Right lobe of liver (tissue), 6 donors: ENCODE data around the gene SLC30A2. TPM values are rescaled to one million over a fixed set of nuclear protein-coding genes. Genes with fewer than 3 reads are reported as not detected.

Experiments used
- ATAC-seq, 4 donors: fragments of 200-7000 bp; cut with Tn5 transposase; one replicate each; pipeline ENCODE4 v1.9.1; 2020; ENCODE audit warnings: mild to moderate bottlenecking in 4 of 4, moderate library complexity in 4 of 4
- DNase-seq, 3 donors: peaks; one replicate each; pipeline ENCODE4 v3.0.0-alpha.2; 2020
- H3K27ac ChIP-seq, 3 donors: fragments of 200-600 bp; one replicate each; pipeline ENCODE4 v1.8.0; 2022
- H3K27me3 ChIP-seq, 2 donors: fragments of 200-600 bp; one replicate each; pipeline ENCODE4 v1.8.0; 2022
- H3K36me3 ChIP-seq, 4 donors: fragments of 200-600 bp; sonication (generic) in 1 of 4; one replicate each; pipeline versions ENCODE4 v1.5.1 to v1.8.0; 2017 to 2022; ENCODE audit warnings: control low read depth in 1 of 4
- H3K4me1 ChIP-seq, 4 donors: fragments of 200-600 bp; sonication (generic) in 1 of 4; one replicate each; pipeline versions ENCODE4 v1.5.1 to v1.8.0; 2017 to 2022; ENCODE audit warnings: control low read depth in 1 of 4
- H3K4me3 ChIP-seq, 3 donors: fragments of 200-600 bp; one replicate each; pipeline ENCODE4 v1.8.0; 2022
- H3K9me3 ChIP-seq, 4 donors: fragments of 200-600 bp; sonication (generic) in 1 of 4; one replicate each; pipeline versions ENCODE4 v1.5.1 to v1.8.0; 2017 to 2022; ENCODE audit warnings: control low read depth in 1 of 4
- CTCF ChIP-seq, 4 donors: fragments of 200-600 bp in 3 of 4; fragments of 450-650 bp in 1 of 4; IDR thresholded peaks; one replicate each; pipeline versions ENCODE4 v1.5.1 to v1.8.0; 2016 to 2022; ENCODE audit warnings: antibody characterized with exemption in 4 of 4, mild to moderate bottlenecking in 2 of 4
- POLR2A ChIP-seq: fragments of 450-650 bp; IDR thresholded peaks from one replicate; pipeline ENCODE4 v1.6.1; 2017; ENCODE audit warnings: antibody characterized with exemption, mild to moderate bottlenecking
- WGBS: methylation state at CpG from one replicate; pipeline ENCODE4 v1.1.6; 2018; ENCODE audit warnings: low coverage, low lambda C conversion rate; ENCODE audit not compliant: insufficient coverage; ENCODE audit errors: missing lambda C conversion rate; 5-methylcytosine and 5-hydroxymethylcytosine counted together
- intact Hi-C, 2 donors: fragments of 100-400 bp; cut with DNase I; formaldehyde crosslinking; loops; one replicate each; pipeline versions ENCODE4 v1.11.2 to v1.14.1; 2022
- total RNA-seq, 6 experiments: library from RNA; depleted of rRNA in 2 of 6; stranded (reverse); fragments of >200 nt in 2 of 6; fragmentation: NEBNext Ultra II Directional in 3 of 6; extraction: Animal tissue kit (Norgen Biotek cat#: 25700) in 3 of 6; gene quantifications; one replicate each; pipeline versions ENCODE4 v1.1.0 to v1.2.4, GENCODE V29; 2016 to 2023
- donor health status: DM: no; HTN: yes; CAD: no.
- donor health status: DM: no; HTN: no; CAD: no.
- donor health status: DM: no; HTN: no; CAD: no.
- donor health status: DM: no; HTN: yes; CAD: no.
- donor health status: DM: no; HTN: yes; CAD: no.

Gene SLC30A2
- total RNA-seq, 6 experiments from 2014 or later: 0.07 to 0.31 (median 0.22) TPM; not detected in 1

- intact Hi-C loops: no loop called here
- no peaks in the 10 kb centered on the region for H3K36me3 ChIP-seq
- H3K9me3 ChIP-seq: no peaks in the 10 kb centered on the region
- no peaks in the 10 kb centered on the region for H3K27me3 ChIP-seq
- 64% methylated on average over 3 of the region's 3 CpGs for WGBS
- H3K4me3 ChIP-seq: no peak overlapping the region
- DNase-seq: no peak
- no peak for ATAC-seq
- TF ChIP-seq POLR2A (no peak), CTCF (IDR thresholded peaks at IDR 0.05) (no peak)
- H3K4me1 ChIP-seq: peaks cover 0 to 5% (median 0%) of the 10 kb centered on the region in 4 donors
- H3K27ac ChIP-seq: no peak overlapping the region
Measured at GRCh38 chr1:26082020-26082350, 36.1 kb upstream of the SLC30A2 start.

GRCh38 chr1:26081267-26082019 lies 35.5 kb upstream of the SLC30A2 start:
- Histone ChIP-seq H3K4me3 (no peak overlapping the region), H3K27ac (no peak overlapping the region), H3K27me3 (no peaks in the 10 kb centered on the region), H3K9me3 (no peaks in the 10 kb centered on the region), H3K36me3 (no peaks in the 10 kb centered on the region), H3K4me1 (peaks cover 0 to 5% (median 0%) of the 10 kb centered on the region in 4 donors)
- DNase-seq: no peak
- TF ChIP-seq CTCF (IDR thresholded peaks at IDR 0.05): no peak
- TF ChIP-seq POLR2A: no peak
- no peak for ATAC-seq
- 94% methylated on average over 3 of the region's 8 CpGs for WGBS
- intact Hi-C loops: no loop called here

- DNase-seq (no peak), ATAC-seq (no peak)
- no peaks in the 10 kb centered on the region for H3K9me3 ChIP-seq
- intact Hi-C loops: no loop called here
- H3K4me1 ChIP-seq: peaks cover 0 to 10% (median 4%) of the 10 kb centered on the region in 4 donors
- H3K27ac ChIP-seq: no peak overlapping the region
- H3K36me3 ChIP-seq: no peaks in the 10 kb centered on the region
- H3K27me3 ChIP-seq: no peaks in the 10 kb centered on the region
- TF ChIP-seq POLR2A (no peak), CTCF (IDR thresholded peaks at IDR 0.05) (no peak)
- H3K4me3 ChIP-seq: no peak overlapping the region
- WGBS: 38% methylated on average over 9 of the region's 9 CpGs
Measured at GRCh38 chr1:26079960-26080814, 34.3 kb upstream of the SLC30A2 start.

GRCh38 chr1:26079178-26079563 lies 33.3 kb upstream of the SLC30A2 start:
- no peaks in the 10 kb centered on the region for H3K36me3 ChIP-seq
- no peaks in the 10 kb centered on the region for H3K27me3 ChIP-seq
- TF ChIP-seq POLR2A (no peak), CTCF (IDR thresholded peaks at IDR 0.05) (no peak)
- H3K4me1 ChIP-seq: peaks cover 0 to 10% (median 4%) of the 10 kb centered on the region in 4 donors
- intact Hi-C loops: no loop called here
- no peaks in the 10 kb centered on the region for H3K9me3 ChIP-seq
- WGBS: 43% methylated on average over 3 of the region's 7 CpGs
- H3K4me3 ChIP-seq: no peak overlapping the region
- ATAC-seq: no peak
- H3K27ac ChIP-seq: no peak overlapping the region
- DNase-seq: no peak
